ENCODE results near the gene RUSF1. TPM values are rescaled to one million over a fixed set of nuclear protein-coding genes. Genes with fewer than 3 reads are reported as not detected.

RUSF1 gene
- total and polyA plus RNA-seq, 10 of the 15 experiments (the other 5 are each of a cell fraction or from before 2014, with no cell fraction given), result 0.20 to 46.3 (median 29.7) TPM

GRCh38 chr16:31458073-31458843 lies 49.9 kb downstream of the RUSF1 start (continued):
- 0 out of 4 replicates have a peak, but pooled peaks of 1 of the 2 experiments have one; percentile 13 for TF ChIP-seq ETV6 (conservative IDR thresholded peaks at IDR 0.05 in 1 of 2, IDR thresholded peaks at IDR 0.05 in 1 of 2; ENCODE audit: borderline replicate concordance in 1 of 2, low read depth in 1 of 2)
- TF ChIP-seq NRF1 (conservative IDR thresholded peaks at IDR 0.05; ENCODE audit: low read depth, low read length), result no peak
- TF ChIP-seq PAX5 (IDR thresholded peaks at IDR 0.05; ENCODE audit: borderline replicate concordance, low read depth, low read length), result peak; percentile 15; the same call in 1 of the 2 replicates
- TF ChIP-seq TCF7 (IDR thresholded peaks at IDR 0.05; ENCODE audit: borderline replicate concordance), result no peak
- TF ChIP-seq, protein P1, sequence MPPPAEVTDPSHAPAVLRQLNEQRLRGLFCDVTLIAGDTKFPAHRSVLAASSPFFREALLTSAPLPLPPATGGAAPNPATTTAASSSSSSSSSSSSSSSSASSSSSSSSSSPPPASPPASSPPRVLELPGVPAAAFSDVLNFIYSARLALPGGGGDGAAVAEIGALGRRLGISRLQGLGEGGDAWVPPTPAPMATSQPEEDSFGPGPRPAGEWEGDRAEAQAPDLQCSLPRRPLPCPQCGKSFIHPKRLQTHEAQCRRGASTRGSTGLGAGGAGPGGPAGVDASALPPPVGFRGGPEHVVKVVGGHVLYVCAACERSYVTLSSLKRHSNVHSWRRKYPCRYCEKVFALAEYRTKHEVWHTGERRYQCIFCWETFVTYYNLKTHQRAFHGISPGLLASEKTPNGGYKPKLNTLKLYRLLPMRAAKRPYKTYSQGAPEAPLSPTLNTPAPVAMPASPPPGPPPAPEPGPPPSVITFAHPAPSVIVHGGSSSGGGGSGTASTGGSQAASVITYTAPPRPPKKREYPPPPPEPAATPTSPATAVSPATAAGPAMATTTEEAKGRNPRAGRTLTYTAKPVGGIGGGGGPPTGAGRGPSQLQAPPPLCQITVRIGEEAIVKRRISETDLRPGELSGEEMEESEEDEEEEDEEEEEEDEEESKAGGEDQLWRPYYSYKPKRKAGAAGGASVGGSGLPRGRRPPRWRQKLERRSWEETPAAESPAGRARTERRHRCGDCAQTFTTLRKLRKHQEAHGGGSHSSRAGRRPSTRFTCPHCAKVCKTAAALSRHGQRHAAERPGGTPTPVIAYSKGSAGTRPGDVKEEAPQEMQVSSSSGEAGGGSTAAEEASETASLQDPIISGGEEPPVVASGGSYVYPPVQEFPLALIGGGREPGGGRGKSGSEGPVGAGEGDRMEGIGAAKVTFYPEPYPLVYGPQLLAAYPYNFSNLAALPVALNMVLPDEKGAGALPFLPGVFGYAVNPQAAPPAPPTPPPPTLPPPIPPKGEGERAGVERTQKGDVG (CRISPR knock-in tag; IDR thresholded peaks at IDR 0.05), result no peak
- peak in 1 of 2 experiments; percentile 49; a peak in 2 of 4 replicates for TF ChIP-seq BHLHE40 (IDR thresholded peaks at IDR 0.05; ENCODE audit: borderline replicate concordance in 1 of 2, low read depth in 2 of 2, low read length in 1 of 2)
- TF ChIP-seq SRF (IDR thresholded peaks at IDR 0.05; ENCODE audit: low read depth in 2 of 2, low read length in 2 of 2), result no peak
- TF ChIP-seq BCL3 (IDR thresholded peaks at IDR 0.05; ENCODE audit: borderline replicate concordance, insufficient read depth, low read depth, low read length, poor library complexity, severe bottlenecking), result no peak
- TF ChIP-seq RFX5 (IDR thresholded peaks at IDR 0.05; ENCODE audit: low read depth, low read length), result no peak
- no peak for TF ChIP-seq RELA (IDR thresholded peaks at IDR 0.05; ENCODE audit: borderline replicate concordance, partially characterized antibody)
- TF ChIP-seq MAX (IDR thresholded peaks at IDR 0.05; ENCODE audit: low read depth, low read length), result no peak
- TF ChIP-seq ATF3 (IDR thresholded peaks at IDR 0.05; ENCODE audit: borderline replicate concordance, extremely low read depth, low read depth, low read length), result no peak
- TF ChIP-seq SREBF2 (IDR thresholded peaks at IDR 0.05; ENCODE audit: low read length), result no peak
- no peak for TF ChIP-seq JUND (IDR thresholded peaks at IDR 0.05; ENCODE audit: low read depth, low read length)
- no peak for TF ChIP-seq MTA3 (IDR thresholded peaks at IDR 0.05; ENCODE audit: borderline replicate concordance, low read length)
- TF ChIP-seq SUZ12 (IDR thresholded peaks at IDR 0.05; ENCODE audit: unreplicated experiment), result no peak
- TF ChIP-seq ZSCAN29 (IDR thresholded peaks at IDR 0.05), result peak; percentile 20; the same call in 1 of the 2 replicates
- peak; percentile 83 for TF ChIP-seq LARP7 (IDR thresholded peaks at IDR 0.05)
- TF ChIP-seq ZZZ3 (IDR thresholded peaks at IDR 0.05; ENCODE audit: control insufficient read depth, insufficient read length, low read depth), result no peak
- TF ChIP-seq SP1 (IDR thresholded peaks at IDR 0.05; ENCODE audit: low read depth, low read length), result no peak
- TF ChIP-seq EZH2 (IDR thresholded peaks at IDR 0.05; ENCODE audit: borderline replicate concordance, control insufficient read depth, low read depth, low read length), result no peak
- TF ChIP-seq POLR2AphosphoS5 (IDR thresholded peaks at IDR 0.05; ENCODE audit: low read length), result peak; percentile 79
- no peak for TF ChIP-seq PBX3 (IDR thresholded peaks at IDR 0.05; ENCODE audit: insufficient replicate concordance, low read depth, low read length)

Measured in GM12878 (cell line).